Fibroblast of lung (primary cell): ENCODE data around the gene ABHD6. TPM values are rescaled to one million over a fixed set of nuclear protein-coding genes. Genes with fewer than 3 reads are reported as not detected.

ENCODE experiments used
- DNase-seq, 2 donors: peaks; one replicate each; pipeline versions ENCODE4 v3.0.0 to v3.0.0-alpha.2; 2010; ENCODE audit warnings: low read depth in 2 of 2
- H2AFZ ChIP-seq: 2 replicates; pipeline ENCODE4 v1.5.1; 2012; ENCODE audit warnings: low read length, control low read depth, inconsistent platforms
- H3K27ac ChIP-seq: 2 replicates; pipeline ENCODE4 v1.5.1; 2011; ENCODE audit warnings: low read length, control low read depth; ENCODE audit not compliant: insufficient read depth
- H3K27me3 ChIP-seq: 2 replicates; pipeline ENCODE4 v1.5.1; 2011; ENCODE audit warnings: mild to moderate bottlenecking, low read length; ENCODE audit not compliant: control insufficient read depth, insufficient read depth
- H3K36me3 ChIP-seq: 2 replicates; pipeline ENCODE4 v1.5.1; 2011; ENCODE audit warnings: low read length; ENCODE audit not compliant: control insufficient read depth, insufficient read depth
- H3K4me1 ChIP-seq: 2 replicates; pipeline ENCODE4 v1.5.1; 2011; ENCODE audit warnings: low read length; ENCODE audit not compliant: control insufficient read depth, insufficient read depth; ENCODE audit errors: extremely low read depth
- H3K4me2 ChIP-seq: 2 replicates; pipeline ENCODE4 v1.5.1; 2011; ENCODE audit warnings: low read length, control low read depth; ENCODE audit not compliant: insufficient read depth; ENCODE audit errors: extremely low read depth
- H3K4me3 ChIP-seq, 4 experiments: fragments of 200-600 bp in 1 of 4; sonication (generic) in 1 of 4; replicated peaks in 1 of 4; 2 replicates each; pipeline ENCODE4 v1.5.1; 2011 to 2016; ENCODE audit warnings: low read length in 4 of 4, low read depth in 3 of 4, mild to moderate bottlenecking in 3 of 4, control low read depth in 2 of 4, inconsistent platforms in 1 of 4, mixed read lengths in 1 of 4; ENCODE audit not compliant: insufficient read depth in 1 of 4; ENCODE audit errors: control extremely low read depth in 1 of 4
- H3K79me2 ChIP-seq: 2 replicates; pipeline ENCODE4 v1.5.1; 2012; ENCODE audit warnings: mild to moderate bottlenecking, low read length, inconsistent platforms; ENCODE audit not compliant: control insufficient read depth, insufficient read depth
- H3K9ac ChIP-seq: 2 replicates; pipeline ENCODE4 v1.5.1; 2011; ENCODE audit warnings: mild to moderate bottlenecking, low read length, control low read depth; ENCODE audit not compliant: insufficient read depth
- H3K9me3 ChIP-seq: 2 replicates; pipeline ENCODE4 v1.5.1; 2012; ENCODE audit warnings: low read depth, low read length; ENCODE audit not compliant: control insufficient read depth, insufficient read depth
- H4K20me1 ChIP-seq: 2 replicates; pipeline ENCODE4 v1.5.1; 2011; ENCODE audit warnings: low read length; ENCODE audit not compliant: control insufficient read depth, insufficient read depth; ENCODE audit errors: extremely low read depth
- EZH2 ChIP-seq: IDR thresholded peaks from 2 replicates; pipeline ENCODE4 v1.5.1; 2012; ENCODE audit warnings: low read length, control low read depth, mild to moderate bottlenecking; ENCODE audit errors: missing control alignments
- polyA plus RNA-seq, 2 donors: library from polyadenylated mRNA; depleted of rRNA in 1 of 2; stranded (reverse) in 1 of 2; unstranded in 1 of 2; fragments of >200 nt; gene quantifications; 2 replicates each; pipeline ENCODE4 v1.2.1, GENCODE V29; 2011 to 2012; ENCODE audit warnings: missing spikeins in 1 of 2
- total RNA-seq: library from RNA; depleted of rRNA; stranded (reverse); fragments of >200 nt; gene quantifications from 2 replicates; pipeline ENCODE4 v1.2.1, GENCODE V29; 2014
- TF ChIP-seq, protein P1 (sequence below), 2 donors: IDR thresholded peaks in 1 of 2; conservative IDR thresholded peaks in 1 of 2; 1 replicate in 1 of 2; 2 replicates in 1 of 2; pipeline ENCODE4 v1.5.1; 2011 to 2012; ENCODE audit warnings: low read length in 2 of 2, control low read depth in 1 of 2, inconsistent platforms in 1 of 2, low read depth in 1 of 2, mild to moderate bottlenecking in 1 of 2

The ABHD6 gene
- total and polyA plus RNA-seq, 2 donors (not counting 1 experiment from before 2014, with no cell fraction given): 7.3 to 13.5 TPM

DNA sequence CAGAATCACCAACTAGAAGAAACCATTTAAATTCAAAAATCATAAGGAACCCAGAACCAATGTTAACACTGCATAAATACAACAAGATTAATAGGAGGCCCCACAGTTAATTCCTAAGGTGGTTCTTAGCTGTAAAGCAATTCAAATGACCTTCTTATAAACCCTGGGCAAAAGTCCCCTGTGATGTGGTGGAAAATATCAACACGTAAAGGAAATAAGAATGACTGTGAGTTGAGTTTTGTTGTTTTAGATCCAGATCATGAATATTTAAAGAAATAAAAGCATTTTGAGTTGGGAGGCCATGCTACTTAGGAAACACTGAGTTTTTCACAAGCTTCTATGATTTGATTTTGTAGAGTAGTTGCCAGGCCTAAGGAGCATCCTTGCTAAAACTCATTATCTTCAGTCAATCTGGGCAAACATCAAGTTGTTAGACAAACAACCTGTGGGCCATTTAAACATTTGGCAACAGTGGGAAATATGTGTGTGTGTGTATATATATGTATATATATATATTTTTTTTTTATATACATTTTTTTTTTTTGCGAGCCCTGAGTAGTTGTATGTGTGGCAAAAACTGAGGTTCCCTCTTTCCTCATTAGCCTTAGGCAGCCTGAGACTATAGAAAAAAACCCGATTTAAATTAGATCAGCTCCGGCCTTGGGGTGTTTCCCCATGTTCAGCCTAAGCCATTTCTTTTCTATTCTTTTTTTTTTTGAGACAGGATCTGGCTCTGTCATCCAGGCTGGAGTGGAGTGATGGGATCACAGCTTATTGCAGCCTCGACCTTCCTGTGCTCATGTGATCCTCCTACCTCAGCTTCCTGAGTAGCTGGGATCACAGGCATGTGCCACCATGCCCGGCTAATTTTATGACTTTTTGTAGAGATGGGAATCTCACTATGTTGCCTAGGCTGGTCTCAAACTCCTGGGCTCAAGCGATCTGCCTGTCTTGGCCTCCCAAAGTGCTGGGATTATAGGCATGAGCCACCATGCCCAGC is 87.1 kb downstream of the ABHD6 start:
- no peaks in the 10 kb centered on the region for H4K20me1 ChIP-seq
- TF ChIP-seq, protein P1, sequence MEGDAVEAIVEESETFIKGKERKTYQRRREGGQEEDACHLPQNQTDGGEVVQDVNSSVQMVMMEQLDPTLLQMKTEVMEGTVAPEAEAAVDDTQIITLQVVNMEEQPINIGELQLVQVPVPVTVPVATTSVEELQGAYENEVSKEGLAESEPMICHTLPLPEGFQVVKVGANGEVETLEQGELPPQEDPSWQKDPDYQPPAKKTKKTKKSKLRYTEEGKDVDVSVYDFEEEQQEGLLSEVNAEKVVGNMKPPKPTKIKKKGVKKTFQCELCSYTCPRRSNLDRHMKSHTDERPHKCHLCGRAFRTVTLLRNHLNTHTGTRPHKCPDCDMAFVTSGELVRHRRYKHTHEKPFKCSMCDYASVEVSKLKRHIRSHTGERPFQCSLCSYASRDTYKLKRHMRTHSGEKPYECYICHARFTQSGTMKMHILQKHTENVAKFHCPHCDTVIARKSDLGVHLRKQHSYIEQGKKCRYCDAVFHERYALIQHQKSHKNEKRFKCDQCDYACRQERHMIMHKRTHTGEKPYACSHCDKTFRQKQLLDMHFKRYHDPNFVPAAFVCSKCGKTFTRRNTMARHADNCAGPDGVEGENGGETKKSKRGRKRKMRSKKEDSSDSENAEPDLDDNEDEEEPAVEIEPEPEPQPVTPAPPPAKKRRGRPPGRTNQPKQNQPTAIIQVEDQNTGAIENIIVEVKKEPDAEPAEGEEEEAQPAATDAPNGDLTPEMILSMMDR (conservative IDR thresholded peaks at IDR 0.05 in 1 of 2, IDR thresholded peaks at IDR 0.05 in 1 of 2; ENCODE audit: low read depth in 1 of 2, low read length in 2 of 2): no peak
- TF ChIP-seq EZH2: no peak
- no peaks in the 10 kb centered on the region for H3K36me3 ChIP-seq
- DNase-seq: no peak
- no peak overlapping the region for H3K27ac ChIP-seq
- H3K9ac ChIP-seq: no peak overlapping the region
- H3K9me3 ChIP-seq: no peaks in the 10 kb centered on the region
- peaks cover 3% of the 10 kb centered on the region for H3K4me1 ChIP-seq
- H2AFZ ChIP-seq: no peak overlapping the region
- H3K79me2 ChIP-seq: no peaks in the 10 kb centered on the region
- H3K4me3 ChIP-seq: no peak overlapping the region
- H3K4me2 ChIP-seq: no peak overlapping the region
- no peaks in the 10 kb centered on the region for H3K27me3 ChIP-seq

DNA sequence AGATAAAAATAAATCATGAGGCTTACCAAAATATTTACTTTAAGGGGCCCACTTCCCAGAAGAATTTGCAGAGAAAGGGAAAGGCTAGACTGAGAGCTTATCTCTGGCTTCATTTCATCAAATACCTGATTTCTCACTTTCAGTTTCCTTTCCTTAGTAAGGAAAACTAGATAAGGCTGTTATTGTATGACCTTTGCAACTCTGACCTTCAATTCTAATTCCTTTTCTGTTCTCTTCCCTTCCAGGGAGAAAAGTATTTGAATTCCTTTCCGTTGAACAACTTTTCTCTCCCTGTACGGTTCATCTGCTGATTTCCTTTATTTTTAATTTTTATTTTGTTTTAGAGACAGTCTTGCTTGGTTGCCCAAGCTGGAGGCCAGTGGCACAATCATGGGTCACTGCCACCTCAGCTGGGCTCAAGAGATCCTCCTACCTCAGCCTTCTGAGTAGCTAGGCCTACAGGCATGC is 88.0 kb downstream of the ABHD6 start:
- Histone ChIP-seq H4K20me1 (no peaks in the 10 kb centered on the region), H3K9ac (no peak overlapping the region), H3K4me1 (peaks cover 5% of the 10 kb centered on the region), H3K4me2 (peak overlapping the region; percentile 3), H3K9me3 (no peaks in the 10 kb centered on the region), H3K27ac (no peak overlapping the region), H3K36me3 (no peaks in the 10 kb centered on the region), H3K79me2 (no peaks in the 10 kb centered on the region), H2AFZ (no peak overlapping the region), H3K27me3 (no peaks in the 10 kb centered on the region), H3K4me3 (no peak overlapping the region)
- TF ChIP-seq EZH2: no peak
- TF ChIP-seq, protein P1 (conservative IDR thresholded peaks at IDR 0.05 in 1 of 2, IDR thresholded peaks at IDR 0.05 in 1 of 2; ENCODE audit: low read depth in 1 of 2, low read length in 2 of 2): no peak
- DNase-seq: no peak

GRCh38 chr3:58326267-58326900 is 88.8 kb downstream of the ABHD6 start:
- TF ChIP-seq, protein P1 (conservative IDR thresholded peaks at IDR 0.05 in 1 of 2, IDR thresholded peaks at IDR 0.05 in 1 of 2; ENCODE audit: low read depth in 1 of 2, low read length in 2 of 2): no peak
- H2AFZ ChIP-seq: no peak overlapping the region
- H3K27ac ChIP-seq: no peak overlapping the region
- H3K4me3 ChIP-seq: no peak overlapping the region
- H3K36me3 ChIP-seq: no peaks in the 10 kb centered on the region
- DNase-seq: no peak
- H3K4me1 ChIP-seq: peaks cover 5% of the 10 kb centered on the region
- no peaks in the 10 kb centered on the region for H3K79me2 ChIP-seq
- H3K9me3 ChIP-seq: no peaks in the 10 kb centered on the region
- H3K9ac ChIP-seq: no peak overlapping the region
- no peaks in the 10 kb centered on the region for H3K27me3 ChIP-seq
- no peaks in the 10 kb centered on the region for H4K20me1 ChIP-seq
- no peak overlapping the region for H3K4me2 ChIP-seq
